HG03159 (cell line): ENCODE results near the gene VGLL3.
"Not testable (repeated sequence)": the region's sequence is repeated elsewhere in the genome, so short reads cannot be mapped to it uniquely, and the experiment has no call there.

Experiments
- ATAC-seq: cut with Tn5 transposase; IDR thresholded peaks from one replicate; pipeline ENCODE4 v1.9.1; 2021; ENCODE audit warnings: mild to moderate bottlenecking, moderate library complexity; ENCODE audit not compliant: unreplicated experiment

Gene VGLL3

DNA sequence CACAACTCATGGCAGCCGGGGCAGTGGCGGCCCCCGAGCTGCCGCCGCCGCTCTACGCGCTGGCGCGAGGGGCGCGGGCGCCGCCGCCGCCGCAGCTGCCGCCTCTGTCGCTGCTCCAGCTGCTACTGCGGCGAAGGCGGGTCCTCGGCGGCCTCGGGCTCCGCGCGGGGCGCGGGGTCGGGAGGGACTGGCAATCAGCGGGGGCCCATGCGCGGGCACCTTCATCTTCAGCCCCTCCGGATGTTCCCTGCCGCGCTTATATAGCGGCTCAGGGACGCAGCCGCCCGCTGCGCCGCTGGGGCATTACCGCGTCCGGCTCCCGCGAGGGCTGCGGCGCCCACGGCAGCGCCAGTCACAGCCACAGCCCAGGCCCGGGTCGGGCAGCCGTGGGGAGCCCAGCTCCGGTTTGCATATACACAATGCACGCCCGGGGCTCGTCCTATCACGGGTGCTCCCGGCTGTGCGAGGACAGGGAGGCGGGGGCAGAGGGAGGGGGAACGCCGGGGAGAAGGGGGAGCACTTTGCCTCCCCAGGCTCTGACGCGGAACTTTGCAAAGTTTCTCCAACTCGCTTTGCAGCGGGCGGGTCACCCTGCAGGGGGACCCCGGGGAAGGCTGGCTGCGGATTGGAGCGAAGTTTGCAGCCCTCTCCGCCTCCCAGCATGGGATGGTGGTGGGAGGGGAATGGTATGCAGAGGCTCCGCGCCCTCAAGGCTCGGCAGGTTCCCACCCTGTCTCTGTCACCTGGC, at the start of gene VGLL3:
Gene VGLL3 (minus strand): TSS at position 416 of the 748 bp plus-strand sequence. CDS start 406 bp downstream, at position 10.
- ATAC-seq, result peak; percentile 52

DNA sequence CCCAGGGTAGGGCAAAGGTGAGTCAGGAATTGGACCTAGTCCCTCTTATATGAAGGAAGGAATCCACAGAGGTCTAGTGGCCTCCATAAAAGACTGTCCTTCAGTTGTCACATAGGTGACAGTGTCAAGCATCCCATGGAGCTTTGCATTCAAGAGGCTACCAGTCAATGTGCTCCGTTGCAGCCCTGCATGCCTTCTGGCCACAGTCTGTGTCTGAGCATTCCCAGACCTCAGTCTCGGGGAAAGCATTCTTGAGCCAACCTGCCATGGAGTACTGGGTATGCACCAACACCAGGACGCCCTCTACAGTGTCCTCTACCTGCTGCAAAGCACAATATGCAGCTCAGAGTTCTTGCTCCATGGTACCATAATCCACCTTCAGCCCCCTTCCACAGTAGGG, 46.7 kb upstream of the VGLL3 start:
- no peak for ATAC-seq

DNA sequence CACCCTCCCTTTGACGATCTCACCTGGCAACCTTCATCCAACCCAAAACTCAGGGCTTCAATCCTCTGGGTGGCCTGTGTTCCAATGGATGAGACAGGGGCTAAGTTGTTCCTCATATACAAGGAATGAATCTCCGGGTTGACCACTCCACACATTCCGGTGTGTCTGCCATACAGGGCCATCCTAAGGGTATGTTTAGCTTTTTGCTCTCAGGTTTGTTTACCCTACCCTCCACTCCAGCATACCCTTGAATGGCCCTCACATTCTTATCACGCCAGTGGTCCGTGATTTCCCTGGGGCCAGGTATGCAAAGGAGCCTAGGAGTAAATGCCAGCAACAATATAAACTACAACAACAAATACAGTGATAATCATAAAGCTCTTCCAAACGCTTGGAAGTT, 45.7 kb upstream of the VGLL3 start:
- ATAC-seq, result no peak

DNA sequence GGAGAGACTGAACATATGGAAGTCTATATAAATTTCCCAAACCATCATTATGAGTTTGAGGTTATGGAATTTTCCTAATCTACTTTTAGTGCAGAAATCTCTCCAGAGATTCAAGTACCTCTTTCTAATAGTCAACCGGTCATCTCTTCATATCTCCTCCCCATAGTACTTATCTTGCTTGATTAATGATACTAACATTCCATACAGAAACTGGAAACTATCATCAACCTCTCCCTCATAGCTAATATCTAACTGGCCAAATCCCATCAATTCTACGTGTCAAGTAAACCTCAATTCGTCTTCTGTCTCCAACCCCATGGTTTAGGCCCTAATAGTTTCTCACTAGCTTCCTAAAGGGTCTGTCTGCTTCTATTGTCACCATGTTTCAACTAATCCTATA, 44.4 kb upstream of the VGLL3 start:
- no peak for ATAC-seq

- ATAC-seq, result no peak
These were observed 42.3 kb upstream of the VGLL3 start for GRCh38 chr3:87033205-87033604.

GRCh38 chr3:87025661-87026645, 35.0 kb upstream of the VGLL3 start:
- ATAC-seq, result no peak

DNA sequence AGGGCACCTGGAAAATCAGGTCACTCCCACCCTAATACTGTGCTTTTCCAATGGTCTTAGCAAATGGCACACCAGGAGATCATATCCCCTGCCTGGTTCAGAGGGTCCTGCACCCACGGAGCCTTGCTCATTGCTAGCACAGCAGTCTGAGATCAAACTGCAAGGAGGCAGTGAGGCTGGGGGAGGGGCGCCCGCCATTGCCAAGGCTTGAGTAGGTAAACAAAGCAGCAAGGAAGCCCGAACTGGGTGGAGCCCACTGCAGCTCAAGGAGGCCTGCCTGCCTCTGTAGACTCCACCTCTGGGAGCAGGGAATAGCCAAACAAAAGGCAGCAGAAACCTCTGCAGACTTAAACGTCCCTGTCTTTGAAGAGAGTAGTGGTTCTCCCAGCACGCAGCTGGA, 26.4 kb upstream of the VGLL3 start:
- not testable (repeated sequence) for ATAC-seq

GRCh38 chr3:87009271-87009670, 18.3 kb upstream of the VGLL3 start:
- ATAC-seq, result no peak

GRCh38 chr3:87006844-87007439, 16.0 kb upstream of the VGLL3 start:
- no peak for ATAC-seq

- no peak for ATAC-seq
These were observed 13.9 kb upstream of the VGLL3 start for GRCh38 chr3:87004883-87005282.

- ATAC-seq, result no peak
These were observed 11.4 kb upstream of the VGLL3 start for GRCh38 chr3:87002346-87002745.

GRCh38 chr3:87001473-87002098, 10.6 kb upstream of the VGLL3 start:
- no peak for ATAC-seq

- no peak for ATAC-seq
These were observed 10.0 kb upstream of the VGLL3 start for GRCh38 chr3:87000940-87001339.

GRCh38 chr3:86998569-86998968, 7.6 kb upstream of the VGLL3 start:
- ATAC-seq, result no peak

DNA sequence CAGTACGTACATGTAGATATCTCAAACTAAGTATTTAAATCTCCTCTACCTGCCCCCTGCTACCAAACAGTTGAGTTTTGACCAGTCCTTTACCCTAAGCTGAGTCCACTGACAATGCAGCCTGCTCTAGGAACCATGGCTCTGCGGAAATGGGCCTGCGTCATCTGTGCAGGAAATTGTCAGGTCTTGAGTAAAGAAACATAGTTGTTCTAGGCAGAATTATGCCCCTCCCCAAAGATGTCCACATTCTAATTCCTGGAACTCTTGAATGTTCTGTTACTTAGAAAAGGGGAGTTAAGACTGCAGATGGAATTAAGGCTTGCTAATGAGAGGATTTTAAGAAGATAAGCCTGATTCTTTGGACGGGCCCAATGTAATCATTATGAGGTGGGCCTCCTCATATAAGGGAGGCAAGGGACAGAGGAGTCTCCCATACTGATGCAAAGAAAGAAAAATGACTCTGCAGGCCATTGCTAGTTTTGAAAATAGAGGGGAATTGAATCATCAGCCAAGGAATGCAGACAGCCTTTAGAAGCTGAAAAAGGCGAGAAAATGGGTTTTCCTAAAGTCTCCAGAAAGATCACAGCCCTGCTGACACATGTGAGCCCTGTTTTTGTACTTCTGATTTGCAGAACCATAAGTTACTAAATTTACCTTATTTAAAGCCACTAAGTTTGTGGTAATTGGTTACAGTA, 5.5 kb upstream of the VGLL3 start:
- ATAC-seq, result no peak

GRCh38 chr3:86995537-86995936, 4.6 kb upstream of the VGLL3 start:
- no peak for ATAC-seq

DNA sequence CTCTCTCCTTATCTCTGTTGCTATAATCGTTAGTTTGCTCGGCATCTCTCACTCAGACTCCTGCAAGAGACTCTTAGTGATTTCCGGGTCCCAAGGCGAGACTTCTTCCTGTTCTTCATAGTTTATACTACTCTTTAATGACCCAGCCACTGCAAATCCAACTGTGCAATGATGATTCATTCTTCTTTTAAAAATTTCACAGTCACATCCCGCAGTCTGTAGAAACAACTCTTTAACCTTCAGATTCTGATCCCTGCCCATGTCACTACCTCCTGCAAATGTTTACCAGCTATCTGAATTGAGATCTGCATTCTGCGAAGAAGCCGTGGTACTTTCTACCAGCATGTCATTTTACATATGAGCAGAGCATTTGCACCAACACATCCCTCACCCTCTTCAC, 2.8 kb upstream of the VGLL3 start:
- no peak for ATAC-seq

DNA sequence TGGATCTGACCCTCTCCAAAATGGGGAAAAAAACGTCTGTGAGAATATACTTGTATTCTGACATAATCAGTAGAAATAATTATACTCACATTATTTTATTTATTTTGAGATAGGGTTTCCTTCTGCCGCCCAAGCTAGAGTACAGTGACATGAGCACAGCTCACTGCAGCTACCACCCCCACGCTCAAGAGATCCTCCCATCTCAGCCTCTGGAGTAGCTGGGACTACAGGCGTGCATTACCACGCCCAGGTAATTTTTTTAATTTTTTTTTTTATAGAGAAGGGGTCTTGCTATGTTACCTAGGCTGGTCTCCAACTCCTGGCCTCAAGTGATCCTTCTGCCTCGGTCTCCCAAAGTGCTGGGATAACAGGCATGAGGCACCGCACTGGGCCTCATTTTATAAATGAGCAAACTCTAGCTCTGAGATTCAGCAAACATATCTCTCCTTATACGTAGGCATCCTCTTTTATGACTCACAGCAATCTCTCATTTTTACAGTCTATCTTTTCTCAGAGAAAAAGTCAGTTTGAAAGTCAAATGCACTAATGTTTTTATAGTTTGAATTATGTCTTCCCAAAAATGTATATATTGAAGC, 989 bp upstream of the VGLL3 start:
- no peak for ATAC-seq

DNA sequence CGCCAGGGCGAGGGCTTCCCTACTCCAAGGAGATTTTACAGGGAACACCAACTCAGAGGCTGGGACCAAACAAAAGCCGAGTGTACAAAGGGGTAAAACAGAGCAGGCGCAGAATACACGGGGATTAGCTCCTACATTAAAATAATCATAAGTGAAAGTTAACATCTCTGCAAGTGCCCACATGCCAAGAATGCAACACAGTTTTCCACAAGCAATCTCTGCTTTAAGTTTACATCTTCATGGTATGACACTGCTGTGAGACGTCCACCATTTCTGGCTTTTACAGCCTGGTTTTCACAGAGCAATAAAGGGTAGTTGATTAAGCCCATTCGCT, 500 bp upstream of the VGLL3 start:
- ATAC-seq, result peak; percentile 19
